Smooth muscle cell (in vitro differentiated cells): ENCODE data around the gene TPST2. TPM values are rescaled to one million over a fixed set of nuclear protein-coding genes. Genes with fewer than 3 reads are reported as not detected.
A peak's percentile ranks its signal among the peaks of the same experiment; 100 is the strongest.

Experiments
- DNase-seq: peaks from one replicate; lab custom pipeline; 2025; ENCODE audit not compliant: unreplicated experiment; lab: John Stamatoyannopoulos, UW
- H2AFZ ChIP-seq: fragments of 200-600 bp; sonication (generic); 2 replicates; pipeline ENCODE4 v1.6.0; 2016; ENCODE audit warnings: antibody characterized with exemption, low read depth, mild to moderate bottlenecking
- H3F3A ChIP-seq: fragments of 200-600 bp; sonication (generic); 2 replicates; pipeline ENCODE4 v1.6.0; 2017; ENCODE audit warnings: antibody characterized with exemption, low read depth
- H3K27ac ChIP-seq: fragments of 200-600 bp; sonication (generic); 2 replicates; pipeline ENCODE4 v1.5.1; 2016; ENCODE audit warnings: low read depth, mild to moderate bottlenecking
- H3K27me3 ChIP-seq: fragments of 200-600 bp; sonication (generic); 2 replicates; pipeline ENCODE4 v1.6.1; 2016; ENCODE audit warnings: low read depth, mild to moderate bottlenecking
- H3K36me3 ChIP-seq: fragments of 200-600 bp; sonication (generic); 2 replicates; pipeline ENCODE4 v1.5.1; 2016; ENCODE audit warnings: low read depth
- H3K4me1 ChIP-seq: fragments of 200-600 bp; sonication (generic); 2 replicates; pipeline ENCODE4 v1.5.1; 2016; ENCODE audit warnings: low read depth
- H3K4me2 ChIP-seq: fragments of 200-600 bp; sonication (generic); 2 replicates; pipeline ENCODE4 v1.6.0; 2016; ENCODE audit warnings: mild to moderate bottlenecking
- H3K4me3 ChIP-seq: fragments of 200-600 bp; sonication (generic); 2 replicates; pipeline ENCODE4 v1.5.1; 2016; ENCODE audit warnings: mild to moderate bottlenecking
- H3K79me2 ChIP-seq: fragments of 200-600 bp; sonication (generic); 2 replicates; pipeline ENCODE4 v1.6.0; 2016; ENCODE audit warnings: low read depth, mild to moderate bottlenecking
- H3K9ac ChIP-seq: fragments of 200-600 bp; sonication (generic); 2 replicates; pipeline ENCODE4 v1.6.0; 2016; ENCODE audit warnings: low read depth
- H3K9me3 ChIP-seq: fragments of 200-600 bp; sonication (generic); replicated peaks from 2 replicates; pipeline ENCODE4 v1.5.1; 2016; ENCODE audit warnings: low read depth
- H4K20me1 ChIP-seq: fragments of 200-600 bp; sonication (generic); 2 replicates; pipeline ENCODE4 v1.6.0; 2016; ENCODE audit warnings: low read depth
- WGBS: methylation state at CpG from one replicate; pipeline ENCODE4 v1.1.7; 2016; ENCODE audit warnings: low lambda C conversion rate; 5-methylcytosine and 5-hydroxymethylcytosine counted together
- polyA plus RNA-seq: library from polyadenylated mRNA; unstranded; fragments of >200 nt; fragmentation: Nextera tagmentation; extraction: Ambion mirVana; gene quantifications from 2 replicates; pipeline ENCODE4 v1.2.1, GENCODE V29; 2016
- total RNA-seq: library from RNA; depleted of rRNA; stranded (reverse); fragments of >200 nt; gene quantifications from 2 replicates; pipeline ENCODE4 v1.2.3, GENCODE V29; 2014
- TF ChIP-seq, protein P1 (sequence below): fragments of 200-600 bp; sonication (generic); IDR thresholded peaks from 2 replicates; pipeline ENCODE4 v1.5.1; 2017; ENCODE audit warnings: borderline replicate concordance, mild to moderate bottlenecking, antibody characterized with exemption; ENCODE audit not compliant: insufficient read depth, poor library complexity, severe bottlenecking

Gene TPST2
- total and polyA plus RNA-seq, 2 experiments from 2014 or later = 44.1 to 48.5 TPM

- peaks cover 3% of the 10 kb centered on the region for H3K27me3 ChIP-seq
- no peak overlapping the region for H3K4me2 ChIP-seq
- no peaks in the 10 kb centered on the region for H3K79me2 ChIP-seq
- no peak overlapping the region for H3K27ac ChIP-seq
- TF ChIP-seq, protein P1, sequence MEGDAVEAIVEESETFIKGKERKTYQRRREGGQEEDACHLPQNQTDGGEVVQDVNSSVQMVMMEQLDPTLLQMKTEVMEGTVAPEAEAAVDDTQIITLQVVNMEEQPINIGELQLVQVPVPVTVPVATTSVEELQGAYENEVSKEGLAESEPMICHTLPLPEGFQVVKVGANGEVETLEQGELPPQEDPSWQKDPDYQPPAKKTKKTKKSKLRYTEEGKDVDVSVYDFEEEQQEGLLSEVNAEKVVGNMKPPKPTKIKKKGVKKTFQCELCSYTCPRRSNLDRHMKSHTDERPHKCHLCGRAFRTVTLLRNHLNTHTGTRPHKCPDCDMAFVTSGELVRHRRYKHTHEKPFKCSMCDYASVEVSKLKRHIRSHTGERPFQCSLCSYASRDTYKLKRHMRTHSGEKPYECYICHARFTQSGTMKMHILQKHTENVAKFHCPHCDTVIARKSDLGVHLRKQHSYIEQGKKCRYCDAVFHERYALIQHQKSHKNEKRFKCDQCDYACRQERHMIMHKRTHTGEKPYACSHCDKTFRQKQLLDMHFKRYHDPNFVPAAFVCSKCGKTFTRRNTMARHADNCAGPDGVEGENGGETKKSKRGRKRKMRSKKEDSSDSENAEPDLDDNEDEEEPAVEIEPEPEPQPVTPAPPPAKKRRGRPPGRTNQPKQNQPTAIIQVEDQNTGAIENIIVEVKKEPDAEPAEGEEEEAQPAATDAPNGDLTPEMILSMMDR = no peak
- no peaks in the 10 kb centered on the region for H3K36me3 ChIP-seq
- H3K9me3 ChIP-seq = no peaks in the 10 kb centered on the region
- DNase-seq = no peak
- no peak overlapping the region for H2AFZ ChIP-seq
- WGBS = 72% methylated on average over 6 of the region's 6 CpGs
- no peak overlapping the region for H3K4me3 ChIP-seq
- H3F3A ChIP-seq = no peaks in the 10 kb centered on the region
- H3K4me1 ChIP-seq = peaks cover 24% of the 10 kb centered on the region
- no peaks in the 10 kb centered on the region for H4K20me1 ChIP-seq
- H3K9ac ChIP-seq = no peak overlapping the region
Measured at GRCh38 chr22:26619510-26619909, 29.6 kb upstream of the TPST2 start.

- TF ChIP-seq, protein P1 = no peak
- no peak overlapping the region for H3K4me3 ChIP-seq
- H3K79me2 ChIP-seq = no peaks in the 10 kb centered on the region
- no peak overlapping the region for H3K4me2 ChIP-seq
- H3K9me3 ChIP-seq = no peaks in the 10 kb centered on the region
- H3K27ac ChIP-seq = no peak overlapping the region
- H3K36me3 ChIP-seq = no peaks in the 10 kb centered on the region
- WGBS = 78% methylated on average over 8 of the region's 8 CpGs
- H4K20me1 ChIP-seq = no peaks in the 10 kb centered on the region
- peaks cover 10% of the 10 kb centered on the region for H3K27me3 ChIP-seq
- no peak for DNase-seq
- H3K9ac ChIP-seq = no peak overlapping the region
- no peaks in the 10 kb centered on the region for H3F3A ChIP-seq
- H2AFZ ChIP-seq = no peak overlapping the region
- H3K4me1 ChIP-seq = peaks cover 24% of the 10 kb centered on the region
Measured at GRCh38 chr22:26618455-26618854, 28.5 kb upstream of the TPST2 start.

DNA sequence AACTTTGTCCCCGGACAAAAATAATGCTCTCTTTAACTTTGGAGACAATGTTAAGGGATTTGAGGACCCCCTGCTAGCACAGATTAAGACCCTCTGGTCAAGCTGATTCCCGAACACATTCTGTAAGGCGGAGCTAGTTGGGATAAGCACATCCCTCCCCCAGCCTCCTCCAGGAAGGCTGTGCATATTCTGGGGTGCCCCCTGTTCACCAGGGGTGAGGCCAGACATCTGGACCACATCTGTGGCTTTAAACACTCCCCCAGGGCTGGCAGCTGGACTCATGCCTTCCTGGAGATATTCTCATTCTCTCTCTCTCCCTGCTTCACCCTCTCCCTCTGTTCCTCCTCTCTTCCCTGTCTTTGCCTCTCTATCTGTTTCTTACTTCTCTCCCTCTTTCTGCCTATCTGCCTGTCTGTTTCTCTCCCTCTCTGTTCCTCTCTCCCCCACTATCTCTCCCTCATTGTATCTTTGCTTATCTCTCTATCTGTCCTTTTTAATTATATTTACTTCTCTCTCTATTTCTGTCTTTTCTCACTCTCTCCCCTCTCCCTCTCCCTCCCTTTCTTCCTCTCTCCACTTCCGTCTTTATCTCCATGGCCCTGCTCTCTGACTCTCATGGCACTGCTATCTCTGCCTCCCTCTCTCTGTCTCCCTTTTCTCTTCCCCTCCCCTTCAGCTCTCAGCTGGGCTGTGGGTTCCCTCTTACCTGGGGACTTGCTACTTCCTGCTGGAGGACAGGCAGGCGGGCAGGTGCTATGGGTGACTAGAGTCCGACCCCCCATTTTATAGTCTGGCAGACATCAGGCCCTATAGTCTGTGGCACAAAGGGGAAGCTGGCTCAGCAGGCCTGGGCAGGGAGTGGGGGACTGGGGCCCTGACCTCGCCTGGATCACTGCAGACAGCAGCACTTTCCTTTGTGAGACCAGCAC is 27.6 kb upstream of the TPST2 start, which contains the start of gene CRYBB1:
Gene CRYBB1 (minus strand): TSS at position 757 of the 929 bp plus-strand sequence. CDS start 1,708 bp downstream, outside the sequence.
- Histone ChIP-seq H3K9me3 (no peaks in the 10 kb centered on the region), H2AFZ (peak within 1 kb of the TSS; percentile 61)

More for the DNA sequence above, 27.6 kb upstream of the TPST2 start, which contains the start of gene CRYBB1:
- Histone ChIP-seq H3K27ac (no peak within 1 kb of the TSS), H3K4me1 (peaks cover 24% of the 10 kb centered on the region), H3K9ac (no peak within 1 kb of the TSS), H3K79me2 (no peaks in the 10 kb centered on the region), H3K27me3 (peaks cover 10% of the 10 kb centered on the region), H4K20me1 (no peaks in the 10 kb centered on the region), H3K4me3 (no peak within 1 kb of the TSS), H3F3A (no peaks in the 10 kb centered on the region), H3K36me3 (no peaks in the 10 kb centered on the region), H3K4me2 (no peak within 1 kb of the TSS)
- WGBS = 52% methylated on average over 7 of the region's 7 CpGs
- DNase-seq = no peak
- TF ChIP-seq, protein P1 = no peak
